NK-92 (cell line): ENCODE measurements around the gene ACSL5.

ENCODE experiments used
- DNase-seq: peaks from one replicate; lab custom pipeline; 2025; ENCODE audit not compliant: unreplicated experiment; lab: John Stamatoyannopoulos, UW

ACSL5 gene

GRCh38 chr10:112373912-112374338, at the start of gene ACSL5:
ACSL5 (plus strand) TSS chr10:112374116; CDS start chr10:112394947, 20,831 bp downstream.
- no peak for DNase-seq

DNA sequence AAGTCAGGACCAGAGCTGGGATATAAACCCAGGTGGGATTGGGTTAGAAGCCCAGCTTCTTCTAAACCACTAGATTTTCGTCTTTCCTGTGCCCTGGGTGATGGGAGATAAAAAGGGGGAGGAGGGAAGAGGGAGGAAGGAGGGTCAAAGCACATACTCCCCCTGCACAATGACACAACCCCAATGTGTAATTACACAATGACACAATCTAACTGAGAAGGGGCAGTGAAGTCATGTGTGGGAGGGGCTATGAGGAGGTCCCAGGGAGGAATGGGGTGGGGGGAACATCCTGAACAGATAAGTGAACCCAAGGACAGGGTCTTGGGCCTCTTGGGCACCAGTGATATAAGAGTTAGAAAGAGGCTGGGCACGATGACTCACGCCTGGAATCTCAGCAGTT, 46.2 kb upstream of the ACSL5 start:
- no peak for DNase-seq

DNA sequence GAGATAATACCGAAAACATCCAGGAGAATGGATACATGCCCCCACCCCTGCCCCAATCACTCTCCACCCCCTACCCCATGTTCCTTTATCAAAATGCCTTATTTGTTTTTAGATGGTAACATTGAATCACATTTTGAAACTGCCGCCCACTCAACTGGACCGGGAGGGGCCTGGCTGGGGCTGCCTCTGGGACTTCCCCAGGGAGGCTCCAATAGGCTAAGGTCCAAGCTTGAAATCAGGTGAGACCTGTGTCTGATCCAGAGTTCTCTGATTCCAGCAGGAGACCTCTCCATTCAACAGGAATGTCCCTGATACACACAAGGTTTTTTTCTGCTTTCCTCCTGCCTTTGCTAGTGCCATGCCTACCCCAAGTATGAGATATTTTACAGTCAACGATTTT, 43.8 kb upstream of the ACSL5 start:
- DNase-seq = no peak

DNA sequence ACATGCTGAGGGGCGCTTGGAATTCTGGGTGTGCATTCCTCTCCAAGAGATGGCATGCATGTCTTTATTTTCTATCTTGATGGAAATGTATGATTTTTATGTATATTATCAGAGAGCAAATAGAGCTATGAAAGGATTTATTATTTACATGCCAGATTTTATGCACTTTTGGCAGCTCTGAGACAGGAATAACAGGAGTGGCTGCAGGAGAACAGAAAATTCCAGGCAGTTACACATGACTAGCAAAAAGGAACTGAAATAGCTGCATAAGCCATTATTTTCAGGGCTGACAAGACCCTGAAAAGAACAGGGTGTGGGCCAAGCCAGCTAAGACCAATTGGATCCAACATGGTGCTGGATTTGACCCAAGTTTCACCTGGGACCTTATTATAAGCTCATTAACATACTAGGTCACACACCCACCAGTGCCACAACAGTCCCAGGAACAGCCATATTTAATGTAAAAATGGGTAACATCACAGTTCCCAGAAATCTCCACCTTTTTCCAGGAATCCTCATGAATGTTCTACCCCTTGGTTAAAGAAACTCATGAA, 43.2 kb upstream of the ACSL5 start:
- DNase-seq = no peak

GRCh38 chr10:112332022-112332421, 41.9 kb upstream of the ACSL5 start:
- DNase-seq = no peak

DNA sequence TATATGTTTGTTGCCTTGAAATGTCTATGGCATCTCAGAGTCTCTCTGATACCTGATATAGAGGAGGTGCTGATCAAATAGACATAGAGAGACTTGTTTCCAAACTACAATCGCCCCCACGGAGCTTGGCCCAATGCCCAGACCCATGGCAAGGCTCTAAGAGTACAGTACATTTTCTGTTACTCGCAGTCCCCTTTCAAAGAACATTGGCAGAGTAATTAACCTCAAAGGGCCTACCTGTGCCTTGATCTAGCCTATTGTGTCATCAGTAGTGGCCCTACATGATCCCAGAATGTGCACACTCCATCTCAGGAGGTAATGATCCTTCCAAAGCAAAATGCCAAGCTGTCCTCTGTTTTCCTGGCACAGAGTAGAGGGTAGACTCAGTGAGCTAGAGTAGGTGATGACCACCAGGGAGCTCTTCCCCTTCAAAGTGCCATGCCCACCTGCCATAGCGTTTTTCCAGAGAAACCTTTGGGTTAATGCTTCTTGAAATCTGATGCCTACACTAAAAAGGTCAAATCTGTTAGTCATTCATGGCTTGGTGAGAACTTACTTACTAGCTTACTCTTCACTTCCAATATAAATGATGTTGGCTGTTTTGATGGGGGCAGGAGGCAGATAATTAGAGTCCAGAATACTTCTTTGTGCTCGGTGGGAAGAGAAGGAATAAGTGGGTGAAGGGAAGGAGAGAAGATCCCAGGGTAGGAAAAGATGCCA, 41.2 kb upstream of the ACSL5 start:
- DNase-seq = no peak

- DNase-seq = no peak
Observed at GRCh38 chr10:112333452-112333851, 40.5 kb upstream of the ACSL5 start.

DNA sequence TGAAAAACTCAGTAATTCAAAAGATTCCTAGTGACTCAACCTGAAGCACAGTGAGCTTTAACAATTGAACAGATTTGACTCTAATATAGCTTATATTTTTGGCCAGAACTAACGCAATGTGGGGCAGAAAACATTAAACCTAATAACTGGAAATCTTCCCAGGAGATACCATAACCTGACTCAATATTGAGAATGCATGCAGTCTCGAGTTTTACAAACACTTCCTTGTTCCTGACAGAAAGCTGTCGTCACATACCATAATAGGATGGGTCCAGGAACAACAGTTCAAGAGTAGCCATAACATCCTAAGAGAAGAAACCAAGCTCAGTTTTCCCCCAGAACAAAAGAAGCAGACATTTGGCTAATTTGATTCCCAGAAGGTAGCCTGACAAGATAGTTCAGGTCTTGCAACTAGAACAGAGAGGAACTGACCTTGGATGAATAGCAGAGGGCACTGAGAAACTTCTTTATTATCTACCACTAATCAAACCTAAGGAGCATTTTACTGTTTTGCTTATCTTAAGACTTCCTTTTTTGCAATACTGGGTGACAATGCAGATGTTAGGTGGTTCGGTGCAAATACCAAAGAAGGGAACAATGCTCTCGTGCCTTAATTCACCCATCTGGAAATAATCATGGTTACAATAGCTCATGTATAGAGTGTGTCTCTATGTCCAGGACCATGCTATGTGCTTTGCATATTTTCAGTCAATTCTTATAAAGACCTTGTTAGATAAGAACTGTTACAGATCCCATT, 38.6 kb upstream of the ACSL5 start:
- no peak for DNase-seq

DNA sequence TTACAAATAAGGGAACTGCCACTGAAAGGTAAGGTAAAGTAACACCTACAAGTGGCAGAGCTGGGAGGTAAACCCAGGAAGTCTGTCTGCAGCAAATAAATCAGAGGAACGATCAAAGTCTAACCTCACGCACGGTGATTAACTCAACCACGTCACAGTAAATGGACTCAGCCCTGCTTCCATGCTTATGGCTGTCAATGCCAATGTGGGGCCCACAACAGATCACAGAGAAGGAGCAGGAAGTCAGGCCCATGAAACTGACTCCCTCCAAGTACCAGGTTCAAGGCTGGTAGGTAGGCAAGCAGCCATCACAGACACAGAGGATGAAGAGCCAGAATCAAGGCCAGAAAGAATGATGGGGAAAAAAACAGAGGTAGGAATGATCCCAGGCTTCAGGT, 38.0 kb upstream of the ACSL5 start:
- no peak for DNase-seq

GRCh38 chr10:112336556-112337201, 37.2 kb upstream of the ACSL5 start:
- DNase-seq = no peak

DNA sequence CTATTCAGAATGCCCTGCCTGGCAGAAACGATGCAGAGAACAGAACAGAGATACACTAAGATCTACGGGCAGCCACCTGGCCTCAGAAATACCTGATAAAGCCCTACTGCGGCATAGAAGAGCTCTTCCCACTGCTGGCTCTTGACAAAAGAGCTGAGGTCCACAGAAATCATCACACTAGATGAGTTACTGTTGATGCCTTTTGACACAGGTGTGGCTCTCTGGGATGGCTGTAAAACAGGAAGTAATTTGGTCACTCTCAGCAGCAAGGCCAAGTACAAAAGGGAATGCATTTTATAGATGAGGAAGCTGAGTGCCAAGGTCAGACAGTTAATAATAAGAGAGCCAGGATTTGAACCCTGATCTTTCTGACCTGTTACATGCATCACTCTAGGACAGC, 35.0 kb upstream of the ACSL5 start:
- DNase-seq = no peak

GRCh38 chr10:112340601-112341000, 33.3 kb upstream of the ACSL5 start:
- DNase-seq = no peak

DNA sequence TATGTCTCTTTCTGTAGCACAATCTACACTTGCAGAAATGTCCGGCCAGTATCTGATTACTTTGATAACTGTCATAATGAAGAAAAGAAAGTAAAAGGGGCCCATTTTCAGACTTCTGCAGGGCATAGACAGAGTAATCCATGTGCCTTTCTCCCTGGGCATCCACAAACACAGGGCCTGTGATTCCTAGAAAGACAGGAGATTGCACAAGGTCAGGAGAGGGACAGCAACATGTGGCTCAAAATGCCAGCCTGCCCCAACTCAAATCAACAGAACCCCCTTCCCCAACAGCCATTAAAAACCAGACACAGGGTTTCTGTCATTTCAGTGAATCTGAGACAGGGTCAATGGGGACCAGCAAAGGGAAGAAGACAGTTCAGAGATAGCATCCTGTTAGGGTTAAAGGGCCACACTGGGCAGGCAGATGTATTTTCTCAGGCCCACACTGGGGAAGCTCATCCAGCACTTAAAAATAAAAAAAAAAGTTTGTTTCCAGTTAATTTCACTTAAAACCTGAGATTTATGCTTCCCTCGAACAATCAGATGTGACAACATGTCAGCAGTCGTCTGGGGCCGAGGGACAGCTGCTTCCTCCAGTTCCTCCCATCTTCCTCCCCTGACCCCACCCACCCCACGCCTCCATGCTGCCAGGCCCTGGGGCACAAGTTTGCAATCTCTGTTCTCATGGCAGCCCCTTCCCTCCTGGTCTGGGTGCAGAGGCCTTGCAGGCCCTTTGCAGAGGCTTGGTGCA, 30.7 kb upstream of the ACSL5 start:
- DNase-seq = no peak

DNA sequence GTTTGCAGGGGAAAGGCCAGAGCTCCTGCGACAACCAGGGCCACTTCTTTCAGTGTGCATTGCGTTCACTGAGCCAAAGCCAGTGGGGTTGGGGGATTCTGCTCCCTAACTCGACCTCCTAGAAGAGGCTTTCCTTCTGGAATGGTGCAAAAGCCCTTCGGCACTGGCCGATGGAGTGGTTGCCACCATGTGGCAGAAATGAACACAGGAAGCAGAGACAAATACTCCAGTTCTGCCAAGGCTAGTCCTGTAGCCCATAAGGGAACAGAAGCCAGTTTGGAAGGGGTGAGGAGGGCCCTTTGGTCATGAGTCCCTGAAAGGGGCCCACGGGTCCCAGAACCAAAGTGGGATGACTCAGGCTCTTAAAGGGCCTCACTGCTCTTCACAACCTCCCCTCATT, 29.7 kb upstream of the ACSL5 start:
- no peak for DNase-seq

DNA sequence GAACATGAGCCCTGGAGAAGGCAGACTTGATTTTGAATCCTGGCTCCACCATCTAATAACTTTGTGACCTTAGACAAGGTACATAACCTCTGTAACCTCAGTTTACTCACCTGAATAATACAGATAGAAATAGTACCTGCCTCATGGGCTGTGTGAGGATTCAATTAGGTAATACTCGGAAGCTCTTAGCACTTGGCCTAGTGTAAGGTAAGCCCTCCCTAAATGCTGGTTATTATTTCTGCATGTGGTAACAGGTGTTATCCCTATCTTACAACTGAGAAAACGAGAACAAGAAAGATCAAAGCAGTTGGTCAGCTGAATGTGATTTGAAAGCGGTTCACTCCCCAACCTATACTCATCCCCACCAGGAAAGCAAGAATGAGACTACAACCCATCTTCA, 28.7 kb upstream of the ACSL5 start:
- DNase-seq = no peak

DNA sequence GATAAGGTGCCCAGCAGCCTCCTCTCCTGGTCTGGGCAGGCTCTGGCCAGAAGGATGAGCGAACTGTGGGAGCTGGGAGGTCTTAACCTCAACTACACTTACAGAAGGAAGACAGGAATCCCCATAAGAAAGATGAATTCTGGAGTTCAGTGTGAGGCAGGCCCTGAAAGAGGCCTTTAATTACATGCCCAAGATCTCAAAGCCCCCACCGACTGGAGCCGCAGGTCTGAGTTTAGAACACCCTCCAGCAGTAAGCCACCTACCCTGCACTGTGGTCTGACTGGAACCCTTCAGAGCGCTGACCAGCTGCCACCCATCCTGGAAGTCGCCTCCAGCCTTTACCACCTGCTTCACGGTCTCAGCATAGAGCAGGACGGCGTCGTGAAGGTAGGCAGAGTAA, 28.2 kb upstream of the ACSL5 start:
- DNase-seq = no peak

- no peak for DNase-seq
Observed at GRCh38 chr10:112346774-112347173, 27.1 kb upstream of the ACSL5 start.

GRCh38 chr10:112347709-112348671, 25.9 kb upstream of the ACSL5 start:
- no peak for DNase-seq

DNA sequence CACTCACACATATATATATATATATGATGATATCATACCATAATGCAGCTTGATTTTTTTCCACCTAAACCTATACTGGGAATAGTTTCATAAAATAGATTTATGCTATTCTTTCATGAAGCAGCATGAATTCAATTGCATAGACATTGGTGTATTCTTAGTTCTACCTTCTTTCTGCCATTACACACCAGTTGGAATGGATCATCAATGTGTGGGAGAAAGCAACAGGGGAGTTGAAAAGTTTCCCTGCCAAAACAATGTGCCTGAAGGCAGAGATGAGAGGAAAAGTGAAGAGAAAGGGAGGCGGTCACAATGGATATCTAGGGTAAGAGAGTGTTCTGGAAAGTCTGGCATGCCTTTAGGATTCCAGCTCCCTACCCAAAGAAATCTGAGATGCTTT, 25.2 kb upstream of the ACSL5 start:
- DNase-seq = no peak

- no peak for DNase-seq
Observed at GRCh38 chr10:112349521-112350085, 24.3 kb upstream of the ACSL5 start.
